Activated CD4-positive, alpha-beta T cell treated with anti-CD3 and anti-CD28 coated beads, Interleukin-2, Interleukin-4, amounts not matched to agents 100 ng/mL and 50 ng/mL, durations not matched to agents 16 hours and 8 hours (primary cell): ENCODE measurements around the gene SDHAF2.
"Not testable (repeated sequence)": the region's sequence is repeated elsewhere in the genome, so short reads cannot be mapped to it uniquely, and the experiment has no call there.

ENCODE experiments used
- DNase-seq: peaks from one replicate; pipeline ENCODE4 v3.0.0-alpha.2; 2020; ENCODE audit warnings: low spot score

Gene SDHAF2

GRCh38 chr11:61429691-61430582, at the start of gene SDHAF2, which contains the start of gene CPSF7:
Gene SDHAF2, plus strand, starts transcription at chr11:61430124. Its CDS starts 23 bp downstream, at chr11:61430147.
Gene CPSF7, minus strand, starts transcription at chr11:61429975. Its CDS starts 740 bp downstream, at chr11:61429235.
- DNase-seq, result peak; percentile 98

- no peak for DNase-seq
These were observed 49.0 kb upstream of the SDHAF2 start for GRCh38 chr11:61380884-61381283.

GRCh38 chr11:61383859-61384258, 46.1 kb upstream of the SDHAF2 start:
- not testable (repeated sequence) for DNase-seq

DNA sequence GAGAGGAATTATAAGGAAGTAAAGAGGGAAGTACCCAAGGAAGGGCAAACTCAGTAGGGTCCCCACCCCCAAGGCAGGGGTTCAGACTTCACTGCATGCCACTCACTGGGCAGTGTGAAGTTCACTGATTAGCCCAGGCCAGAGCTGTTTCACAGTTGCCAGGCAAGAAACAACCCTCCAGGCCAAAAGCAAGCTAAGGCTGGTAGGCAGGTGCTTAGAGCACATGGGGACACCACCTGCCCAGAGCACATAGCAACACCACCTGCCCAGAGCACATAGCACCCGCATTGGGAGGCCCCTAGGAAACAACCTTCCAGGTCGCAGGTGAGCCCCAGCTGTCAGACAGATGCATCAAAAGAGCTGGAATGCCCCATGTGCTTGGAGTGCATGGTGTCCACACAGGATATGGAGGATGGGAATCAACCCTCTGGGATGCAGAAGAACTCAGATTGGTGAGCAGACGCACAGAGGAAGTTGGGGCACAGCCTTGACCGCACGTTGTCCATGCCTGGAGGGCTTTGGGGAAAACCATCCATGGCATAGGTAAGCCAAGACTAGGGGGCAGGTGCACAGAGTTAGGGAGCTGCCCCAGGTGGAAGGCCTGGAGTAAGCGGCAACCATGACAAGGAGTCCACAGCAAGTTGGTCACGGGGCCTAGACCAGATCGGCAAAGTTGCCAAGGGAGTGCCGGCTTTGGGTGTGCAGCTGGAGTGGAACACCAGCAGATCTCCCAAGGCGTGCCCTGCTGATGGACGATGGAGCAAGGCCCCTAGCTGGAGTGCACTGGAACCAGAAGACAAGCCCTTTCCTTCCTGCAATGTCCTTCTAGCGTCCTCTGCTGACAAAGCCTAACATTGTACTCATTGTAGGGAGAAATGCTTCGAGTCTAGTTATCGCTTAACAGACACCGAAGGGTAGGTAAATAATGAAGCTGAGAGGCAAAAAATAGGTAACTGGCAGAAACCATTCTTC, 45.4 kb upstream of the SDHAF2 start:
- no peak for DNase-seq

GRCh38 chr11:61390161-61390560, 39.8 kb upstream of the SDHAF2 start:
- DNase-seq, result no peak

DNA sequence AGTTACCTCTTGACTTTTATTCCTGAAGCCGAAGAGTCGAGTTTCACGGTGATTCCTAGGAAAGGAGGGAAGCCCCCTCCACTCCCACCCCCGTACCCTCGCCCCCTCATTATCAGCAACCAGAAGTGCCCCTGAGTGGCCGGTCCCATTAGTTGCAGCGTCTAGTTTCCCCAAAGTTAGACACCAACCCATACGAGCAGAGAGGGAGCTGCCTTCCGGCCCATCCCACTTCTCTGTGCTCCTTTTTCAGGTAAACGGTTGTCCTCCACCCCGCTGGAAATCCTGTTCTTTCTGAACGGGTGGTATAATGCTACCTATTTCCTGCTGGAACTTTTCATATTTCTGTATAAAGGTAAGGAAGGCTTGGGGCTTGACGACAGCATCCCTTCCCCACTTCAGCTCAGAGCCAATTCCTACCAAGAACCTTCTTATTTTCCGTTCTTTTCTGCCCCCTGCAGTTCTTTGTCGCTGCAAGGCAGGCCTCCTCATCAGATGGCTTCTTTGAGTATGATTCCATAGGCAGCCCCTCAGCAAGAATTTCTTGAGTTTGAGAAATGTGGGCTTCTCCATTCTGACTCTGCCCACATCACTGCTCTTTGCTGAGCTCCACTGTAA, 36.8 kb upstream of the SDHAF2 start:
- no peak for DNase-seq

DNA sequence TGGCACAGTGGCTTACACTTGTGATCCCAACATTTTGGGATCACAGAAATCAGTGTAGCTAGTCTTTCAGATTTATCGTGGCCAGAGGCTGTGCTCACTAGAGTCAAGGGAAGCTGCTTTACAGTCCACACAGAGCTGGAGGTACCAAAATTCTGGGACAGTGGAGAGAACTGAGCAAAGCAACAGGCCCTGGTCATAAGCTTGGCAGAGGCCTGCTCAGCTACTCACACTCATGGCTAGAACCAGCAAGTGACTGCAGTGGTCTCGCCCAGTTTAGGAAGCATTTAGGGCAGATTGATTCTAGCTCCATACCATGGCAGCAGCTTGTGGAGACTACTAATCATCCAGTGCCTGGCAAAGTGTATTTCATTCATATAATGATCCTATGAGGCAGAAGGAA, 28.8 kb upstream of the SDHAF2 start:
- DNase-seq, result no peak

GRCh38 chr11:61401573-61401972, 28.4 kb upstream of the SDHAF2 start:
- no peak for DNase-seq

DNA sequence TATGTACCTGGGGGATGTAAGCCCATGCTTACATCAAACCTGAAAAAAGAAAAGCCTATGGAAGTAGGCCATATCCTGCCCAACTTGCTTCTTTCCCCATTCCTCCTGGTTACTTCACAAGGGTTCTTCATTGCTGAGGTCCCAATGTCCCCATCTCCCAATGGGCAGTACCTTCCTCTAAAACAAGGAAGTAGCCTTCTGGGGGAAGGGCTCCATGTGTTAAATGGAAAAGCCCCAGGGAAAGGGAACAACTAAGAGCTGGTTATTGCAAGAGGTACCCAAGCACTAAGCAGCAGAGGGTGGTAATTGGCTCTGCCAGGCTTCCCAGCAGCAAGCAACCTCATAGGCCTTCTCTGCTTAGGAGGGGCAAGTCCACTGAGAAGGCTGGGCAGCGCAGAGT, 26.3 kb upstream of the SDHAF2 start:
- DNase-seq, result no peak

- no peak for DNase-seq
These were observed 25.8 kb upstream of the SDHAF2 start for GRCh38 chr11:61404103-61404502.

DNA sequence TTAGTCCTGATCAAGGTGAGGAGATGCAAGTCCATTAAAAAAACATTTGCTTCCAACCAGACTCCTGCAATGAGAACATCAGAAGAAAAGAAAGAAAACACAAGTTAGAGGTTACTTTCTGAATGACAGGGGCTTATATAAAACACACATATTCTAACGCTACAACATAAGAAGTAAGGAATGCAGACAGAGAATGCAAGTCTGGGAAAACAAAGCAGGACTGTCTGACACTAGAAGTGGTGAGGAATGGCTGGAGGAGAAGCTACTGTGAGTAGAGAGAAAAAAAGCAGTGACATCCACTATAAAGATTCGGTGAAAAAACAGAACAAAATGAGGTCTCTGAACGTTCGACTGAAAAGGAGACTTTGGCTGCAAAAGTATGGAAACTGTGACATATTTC, 25.3 kb upstream of the SDHAF2 start:
- DNase-seq, result no peak

DNA sequence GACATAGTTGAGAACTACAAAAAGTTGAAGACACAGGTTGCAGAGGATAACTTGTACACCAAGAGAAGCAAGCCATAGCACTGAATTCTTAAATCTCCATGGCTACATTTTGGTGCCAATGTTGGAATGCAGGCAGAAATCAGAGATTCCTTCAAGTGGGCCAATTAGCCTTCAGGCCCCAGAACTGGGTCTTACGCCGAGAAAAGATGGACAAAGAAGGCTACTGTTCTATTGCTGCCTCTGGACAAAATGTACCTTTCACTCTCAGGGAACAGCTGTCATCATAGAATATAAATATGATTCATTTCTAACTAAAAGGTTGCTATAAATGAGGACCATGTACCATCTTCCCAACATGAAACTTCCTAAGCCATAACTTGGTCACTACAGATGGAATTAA, 23.9 kb upstream of the SDHAF2 start:
- no peak for DNase-seq

DNA sequence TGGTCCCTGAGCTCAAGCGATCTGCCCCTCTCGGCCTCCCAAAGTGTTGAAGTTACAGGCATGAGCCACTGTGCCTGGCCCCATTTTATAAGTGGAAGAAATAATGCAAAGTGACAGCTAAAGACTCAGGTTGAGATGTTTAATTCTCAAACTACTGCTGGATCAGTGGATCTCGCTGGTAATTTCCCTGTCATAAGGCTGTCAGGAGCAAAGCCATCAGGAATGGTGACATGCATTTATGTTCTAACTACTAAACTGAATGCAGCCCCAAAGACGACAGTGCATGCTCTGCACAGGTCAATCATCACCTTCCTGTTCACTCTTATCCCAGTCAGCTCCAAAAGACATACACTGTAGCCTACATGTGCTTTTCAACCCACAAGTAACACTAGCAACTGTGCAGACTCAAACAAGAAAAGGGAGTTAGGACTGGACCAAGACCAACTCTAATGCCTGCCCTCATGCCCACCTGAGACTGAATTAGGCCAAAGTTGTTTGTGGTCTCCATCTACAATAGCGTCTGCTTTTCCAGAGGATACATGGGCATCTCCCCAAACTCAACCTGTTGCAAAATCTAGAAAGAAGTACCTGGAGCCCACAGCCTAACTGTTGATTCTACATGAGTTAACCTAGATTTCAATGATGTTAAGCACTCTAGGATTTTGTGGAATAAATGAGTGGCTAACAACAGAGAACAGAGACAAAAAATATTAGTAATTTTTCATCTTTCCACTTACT, 22.8 kb upstream of the SDHAF2 start:
- DNase-seq, result no peak

DNA sequence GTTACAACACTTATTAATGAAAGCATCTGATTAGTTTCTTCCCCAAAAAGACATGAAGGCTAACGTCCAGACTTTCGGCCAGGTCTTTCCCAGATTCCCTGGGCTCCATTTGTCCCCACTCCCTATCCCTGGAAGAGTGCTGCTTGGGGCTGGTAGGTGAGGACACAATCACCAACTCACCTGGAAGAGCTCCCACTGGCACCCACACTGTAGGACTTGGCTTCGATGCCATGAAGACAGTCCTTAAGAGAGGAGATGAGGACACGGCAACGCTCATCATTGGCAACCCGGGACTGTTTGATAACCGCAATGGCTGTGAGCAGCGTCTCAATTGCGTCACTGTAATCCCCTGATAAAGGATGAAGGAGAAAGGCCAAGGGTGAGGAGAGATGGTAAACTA, 18.3 kb upstream of the SDHAF2 start:
- DNase-seq, result no peak

- DNase-seq, result no peak
These were observed 16.4 kb upstream of the SDHAF2 start for GRCh38 chr11:61413496-61413895.

DNA sequence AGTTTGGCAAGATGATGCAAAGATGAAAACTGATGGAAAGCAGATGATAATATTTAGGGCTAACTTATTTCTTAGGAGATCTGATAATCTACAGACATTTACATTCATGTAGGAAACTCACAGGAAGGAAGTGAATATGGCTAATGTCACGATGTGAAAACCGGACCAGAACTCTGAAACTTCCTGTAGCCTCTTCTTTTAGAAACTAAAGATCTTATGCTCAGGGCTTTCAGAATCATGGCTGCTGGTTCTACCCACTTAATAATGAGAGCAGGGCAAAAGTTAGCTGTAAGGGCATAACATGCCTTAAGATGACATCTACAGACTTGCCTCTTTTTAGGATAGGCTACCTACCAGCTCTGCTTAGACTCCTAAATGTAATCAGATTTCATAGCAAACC, 15.4 kb upstream of the SDHAF2 start:
- DNase-seq, result no peak

GRCh38 chr11:61415381-61415780, 14.5 kb upstream of the SDHAF2 start:
- DNase-seq, result no peak

DNA sequence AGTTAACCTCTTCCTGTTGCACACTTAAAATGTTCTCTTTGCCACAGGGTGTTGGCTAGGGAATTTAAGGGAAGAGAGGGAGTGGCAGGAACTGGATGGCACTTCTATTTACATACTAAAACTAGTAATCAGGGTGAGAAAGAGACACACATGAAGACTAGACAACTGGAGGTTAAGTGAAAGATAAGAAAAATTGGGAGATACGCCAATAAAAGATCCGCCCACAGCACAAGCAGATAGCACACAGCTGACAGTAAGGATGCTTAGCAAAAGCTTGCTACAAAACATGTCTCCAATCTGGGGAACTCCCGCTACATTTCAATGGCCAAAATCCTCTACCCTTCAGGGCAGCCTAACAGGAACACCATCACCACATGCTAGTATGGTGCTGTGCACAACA, 13.0 kb upstream of the SDHAF2 start:
- no peak for DNase-seq

- DNase-seq, result no peak
These were observed 12.3 kb upstream of the SDHAF2 start for GRCh38 chr11:61417670-61418069.

DNA sequence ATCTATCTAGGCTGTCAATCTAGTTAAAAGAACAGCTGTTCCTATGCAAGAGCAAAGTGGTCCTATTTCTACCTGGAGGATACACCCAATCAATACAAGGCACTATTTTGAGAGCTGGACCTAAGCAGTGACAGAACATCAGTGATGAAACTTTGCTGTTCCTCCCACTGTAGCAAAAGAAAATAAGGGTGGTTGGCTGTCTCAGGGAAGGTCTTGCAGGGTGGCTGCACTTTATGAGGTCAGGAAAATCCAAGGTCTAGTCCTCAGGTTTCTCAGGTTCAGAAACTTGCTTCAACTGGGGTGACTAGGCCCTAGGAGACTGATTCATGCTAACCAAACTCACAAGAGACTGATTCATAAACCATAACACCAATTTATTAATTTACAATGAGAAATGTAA, 11.8 kb upstream of the SDHAF2 start:
- DNase-seq, result no peak

GRCh38 chr11:61422226-61422625, 7.7 kb upstream of the SDHAF2 start:
- DNase-seq, result no peak
